ENCODE data around the gene ZFHX3. TPM values are rescaled to one million over a fixed set of nuclear protein-coding genes. Genes with fewer than 3 reads are reported as not detected.

ZFHX3 gene
- total and polyA plus RNA-seq, 2 of the 8 experiments (the other 6 are each of a cell fraction or from before 2014, with no cell fraction given) = 0.08 to 0.99 TPM

GRCh38 chr16:72896485-72897118 lies 151.3 kb downstream of the ZFHX3 start (continued):
- TF ChIP-seq CHD7 (IDR thresholded peaks at IDR 0.05; ENCODE audit: insufficient replicate concordance, low read length) = no peak
- TF ChIP-seq EP300 (IDR thresholded peaks at IDR 0.05; ENCODE audit: borderline replicate concordance in 1 of 2, low read depth in 2 of 2, low read length in 2 of 2) = no peak
- TF ChIP-seq RNF2 (IDR thresholded peaks at IDR 0.05; ENCODE audit: borderline replicate concordance, low read depth, low read length, missing control alignments, poor library complexity, severe bottlenecking) = no peak
- TF ChIP-seq CTCF (IDR thresholded peaks at IDR 0.05; ENCODE audit: control extremely low read depth in 1 of 3, insufficient read depth in 1 of 3, low read depth in 1 of 3, low read length in 3 of 3) = no peak
- no peak for TF ChIP-seq BCL11A (IDR thresholded peaks at IDR 0.05; ENCODE audit: low read depth in 2 of 2, low read length in 2 of 2)
- no peak for TF ChIP-seq ATF3 (IDR thresholded peaks at IDR 0.05; ENCODE audit: insufficient read depth, low read depth, low read length)
